Erythroblast (primary cell): ENCODE data around the gene AKAP6.

Experiments
- GATA1 ChIP-seq: IDR thresholded peaks from 2 replicates; pipeline ENCODE4 v1.6.1; 2011; ENCODE audit warnings: low read depth, mild to moderate bottlenecking, control low read depth, low read length, moderate library complexity
- POLR2A ChIP-seq: IDR thresholded peaks from 2 replicates; pipeline ENCODE4 v1.6.1; 2011; ENCODE audit warnings: mild to moderate bottlenecking, low read length

DNA sequence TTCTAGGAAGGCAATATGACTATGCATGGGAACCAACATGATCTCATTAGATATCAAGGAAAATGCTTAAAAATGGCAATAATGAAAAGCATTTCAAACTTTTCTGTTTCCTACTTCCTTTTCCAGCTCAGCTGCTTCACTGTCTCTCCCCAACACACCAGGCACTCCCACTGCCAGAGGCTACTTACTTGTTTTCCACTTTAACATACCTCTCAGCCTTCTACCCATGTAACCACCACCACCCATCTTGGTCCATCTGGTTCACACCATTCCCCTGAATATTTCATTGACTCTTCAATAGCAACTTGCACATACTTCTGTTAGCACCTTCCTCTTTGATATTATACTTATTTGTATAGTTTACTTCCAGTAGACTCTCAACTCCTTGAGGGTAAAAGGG, 441.3 kb downstream of the AKAP6 start:
- TF ChIP-seq POLR2A (no peak), GATA1 (no peak)
